H54 (cell line): ENCODE measurements around the gene FOXP3.

Experiments
- DNase-seq: peaks from one replicate; pipeline ENCODE4 v3.0.0; 2011; ENCODE audit warnings: low spot score, mixed read lengths; ENCODE audit not compliant: insufficient read length
- FAIRE-seq: peaks from 3 replicates; lab custom pipeline; 2011; peaks lifted over from hg19 to GRCh38; lab: Jason Lieb, UNC
- POLR2A ChIP-seq: IDR thresholded peaks from 2 replicates; pipeline ENCODE4 v1.6.1; 2011; ENCODE audit warnings: low read depth, mild to moderate bottlenecking, low read length

Gene FOXP3

GRCh38 chrX:49286581-49286980, 22.1 kb upstream of the FOXP3 start:
- DNase-seq = no peak
- no peak for FAIRE-seq
- no peak for TF ChIP-seq POLR2A

GRCh38 chrX:49286136-49286535, 21.6 kb upstream of the FOXP3 start:
- DNase-seq = no peak
- FAIRE-seq = no peak
- no peak for TF ChIP-seq POLR2A

GRCh38 chrX:49284212-49284611, 19.7 kb upstream of the FOXP3 start:
- DNase-seq = no peak
- TF ChIP-seq POLR2A = no peak
- no peak for FAIRE-seq

- DNase-seq (no peak), FAIRE-seq (no peak)
- TF ChIP-seq POLR2A = no peak
Observed at GRCh38 chrX:49282647-49283011, 18.1 kb upstream of the FOXP3 start.

GRCh38 chrX:49278081-49278480, 13.6 kb upstream of the FOXP3 start:
- FAIRE-seq = no peak
- no peak for TF ChIP-seq POLR2A
- DNase-seq = no peak

DNA sequence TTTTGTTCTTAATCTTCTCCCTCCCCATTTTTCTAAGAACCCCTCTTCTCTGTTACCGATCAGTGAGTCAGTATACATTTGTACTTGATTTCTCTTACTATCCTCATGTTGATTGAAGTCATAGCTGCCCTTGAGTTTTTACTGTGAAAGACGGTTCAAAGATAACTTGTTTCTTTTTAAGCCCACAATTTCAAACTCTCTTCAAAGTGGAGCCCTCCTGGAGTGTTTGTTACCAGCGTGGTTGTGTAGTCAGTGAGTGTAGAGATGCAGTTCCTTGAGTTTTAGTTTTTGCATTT, 13.0 kb upstream of the FOXP3 start:
- FAIRE-seq = no peak
- no peak for TF ChIP-seq POLR2A
- DNase-seq = no peak

DNA sequence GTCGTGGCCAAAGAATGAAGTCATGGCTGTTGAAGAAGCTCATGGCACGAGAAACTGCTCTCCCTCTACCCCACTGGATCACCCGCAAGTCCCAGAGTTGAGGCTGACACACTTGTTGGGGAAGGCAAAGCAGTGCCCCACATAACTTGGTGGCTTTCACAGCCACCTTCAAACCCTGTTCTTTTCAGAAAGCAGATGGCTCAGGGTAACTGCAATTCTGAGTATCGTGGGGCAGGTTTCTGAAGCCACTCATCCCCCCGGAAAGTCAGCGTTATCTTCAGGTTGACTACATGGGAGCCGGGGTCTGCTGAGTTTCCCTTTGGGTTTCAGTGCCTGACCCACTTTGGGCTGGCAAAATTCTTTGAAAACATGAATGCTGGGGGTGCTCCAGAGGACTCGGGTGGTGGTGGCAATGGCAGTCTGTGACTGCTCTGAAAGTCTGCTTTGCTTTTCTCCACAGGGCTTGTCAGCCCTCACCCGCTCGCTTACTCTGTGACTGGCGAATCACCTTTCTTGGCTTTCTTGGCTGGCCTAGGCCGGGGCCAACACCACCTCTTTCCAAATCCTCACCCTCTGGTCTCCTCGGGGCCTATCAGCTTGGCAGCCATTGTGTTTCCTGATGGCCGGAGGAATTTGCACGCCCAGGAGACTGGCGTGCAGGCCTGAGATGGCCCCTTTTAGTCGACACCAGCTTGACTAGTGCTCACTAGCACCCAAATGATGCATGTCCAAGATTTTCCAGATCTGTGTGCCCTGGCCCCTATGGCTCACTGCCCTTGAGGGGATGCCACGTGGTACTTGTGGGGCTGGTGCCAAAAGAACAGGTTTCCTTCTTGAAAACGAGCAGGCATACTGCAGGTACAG, 12.4 kb upstream of the FOXP3 start:
- DNase-seq = no peak
- no peak for TF ChIP-seq POLR2A
- FAIRE-seq = no peak

- TF ChIP-seq POLR2A = no peak
Observed at GRCh38 chrX:49276207-49276606, 11.7 kb upstream of the FOXP3 start.

DNA sequence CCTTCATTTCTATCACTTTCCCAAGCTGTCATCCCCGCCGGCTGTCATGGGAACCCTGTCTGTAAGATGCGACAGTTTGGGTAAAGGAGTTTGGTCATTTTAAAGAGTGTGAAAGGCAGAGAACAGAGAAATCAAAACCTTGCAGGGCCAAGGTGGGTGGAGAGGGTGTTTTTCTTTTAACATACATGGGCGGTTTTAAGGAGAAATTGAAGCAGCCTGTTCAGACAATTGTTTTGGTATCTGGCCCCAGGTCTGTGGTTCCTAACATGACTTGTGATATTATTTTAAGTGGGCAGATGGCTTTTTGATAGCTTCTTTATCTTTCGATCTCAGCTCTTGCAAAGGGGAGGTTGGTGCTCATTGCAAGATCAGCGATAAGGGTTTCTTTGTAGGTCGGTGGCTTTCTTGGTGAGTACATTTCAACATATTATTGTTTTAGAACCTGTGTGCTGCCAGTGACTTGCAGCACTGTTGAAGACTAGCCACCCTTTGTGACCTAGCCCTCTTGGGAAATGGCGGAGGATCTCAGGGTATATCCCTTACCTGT, 8.7 kb upstream of the FOXP3 start:
- TF ChIP-seq POLR2A = no peak
- DNase-seq (no peak), FAIRE-seq (no peak)

More at GRCh38 chrX:49276207-49276606, 11.7 kb upstream of the FOXP3 start:
- DNase-seq = no peak
- FAIRE-seq = no peak

DNA sequence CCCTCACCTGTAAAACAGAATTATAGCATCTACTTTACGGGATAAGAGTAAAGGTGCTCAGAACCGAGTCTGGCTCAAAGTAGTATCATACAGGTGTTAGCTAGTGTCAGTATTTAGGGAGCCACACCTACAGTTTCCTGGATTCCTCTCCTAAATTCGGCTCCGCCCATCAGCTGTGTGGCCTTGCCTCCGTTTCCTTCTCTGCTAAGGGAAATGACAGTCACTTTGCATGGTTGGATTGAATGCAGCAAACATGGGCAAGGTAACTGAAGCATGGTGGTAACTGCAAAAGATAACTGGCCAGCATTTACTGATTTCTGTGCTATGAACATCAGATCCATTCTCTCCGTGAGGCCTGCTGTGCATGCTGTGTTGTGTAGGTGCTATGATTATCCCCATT, 7.9 kb upstream of the FOXP3 start:
- DNase-seq = no peak
- TF ChIP-seq POLR2A = no peak
- no peak for FAIRE-seq

DNA sequence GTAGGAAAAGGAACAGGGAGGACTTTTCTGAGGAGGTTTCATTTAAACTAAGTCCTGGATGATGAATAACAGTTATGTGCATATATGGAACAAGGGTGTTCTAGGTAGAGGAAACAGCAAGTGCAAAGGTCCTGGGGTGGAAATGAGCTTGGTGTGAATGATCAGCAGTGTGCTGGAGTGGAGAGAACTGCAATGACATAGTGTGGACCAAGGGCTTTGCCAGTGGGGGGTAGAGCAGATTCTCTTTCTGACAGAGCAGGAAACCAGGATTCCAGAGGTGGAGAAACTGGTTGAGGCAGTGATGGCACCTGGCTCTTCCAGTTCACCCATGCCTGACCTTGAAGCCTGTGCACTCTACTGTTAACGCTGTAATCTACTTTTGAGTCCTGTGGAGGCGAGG, 6.8 kb upstream of the FOXP3 start:
- TF ChIP-seq POLR2A = no peak
- no peak for DNase-seq
- no peak for FAIRE-seq

- DNase-seq (no peak), FAIRE-seq (no peak)
- TF ChIP-seq POLR2A = no peak
Observed at GRCh38 chrX:49270249-49270921, 5.9 kb upstream of the FOXP3 start.

- DNase-seq (no peak), FAIRE-seq (no peak)
- peak; percentile 13; the same call in 1 of the 2 replicates for TF ChIP-seq POLR2A
Observed at GRCh38 chrX:49269767-49270248, 5.3 kb upstream of the FOXP3 start, which contains the start of gene PPP1R3F. Gene PPP1R3F, plus strand, starts transcription at chrX:49269793. Its CDS starts 77 bp downstream, at chrX:49269870.

- FAIRE-seq (no peak), DNase-seq (peak; percentile 79)
- TF ChIP-seq POLR2A = peak; percentile 50; the same call in 1 of the 2 replicates
Observed at GRCh38 chrX:49269010-49269766, 4.7 kb upstream of the FOXP3 start.

DNA sequence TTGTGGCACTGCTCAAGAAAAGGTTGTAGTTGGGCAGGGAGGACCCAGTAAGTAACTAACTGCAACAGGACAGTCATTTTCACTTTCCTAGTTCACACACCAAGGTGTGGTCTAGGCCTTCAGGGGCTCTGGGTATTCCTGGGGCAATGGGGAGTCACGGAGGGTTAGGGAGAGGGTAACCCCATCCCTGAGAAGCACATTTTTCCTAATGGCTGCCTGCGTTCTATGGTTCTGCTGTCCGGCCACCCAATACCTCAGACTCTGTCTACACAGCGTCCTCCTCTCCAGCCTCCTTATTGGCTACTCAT, 4.1 kb upstream of the FOXP3 start:
- DNase-seq = no peak
- FAIRE-seq = no peak
- TF ChIP-seq POLR2A = no peak
